Measurements from ENCODE around the gene OR2AG2.

OR2AG2 gene

DNA sequence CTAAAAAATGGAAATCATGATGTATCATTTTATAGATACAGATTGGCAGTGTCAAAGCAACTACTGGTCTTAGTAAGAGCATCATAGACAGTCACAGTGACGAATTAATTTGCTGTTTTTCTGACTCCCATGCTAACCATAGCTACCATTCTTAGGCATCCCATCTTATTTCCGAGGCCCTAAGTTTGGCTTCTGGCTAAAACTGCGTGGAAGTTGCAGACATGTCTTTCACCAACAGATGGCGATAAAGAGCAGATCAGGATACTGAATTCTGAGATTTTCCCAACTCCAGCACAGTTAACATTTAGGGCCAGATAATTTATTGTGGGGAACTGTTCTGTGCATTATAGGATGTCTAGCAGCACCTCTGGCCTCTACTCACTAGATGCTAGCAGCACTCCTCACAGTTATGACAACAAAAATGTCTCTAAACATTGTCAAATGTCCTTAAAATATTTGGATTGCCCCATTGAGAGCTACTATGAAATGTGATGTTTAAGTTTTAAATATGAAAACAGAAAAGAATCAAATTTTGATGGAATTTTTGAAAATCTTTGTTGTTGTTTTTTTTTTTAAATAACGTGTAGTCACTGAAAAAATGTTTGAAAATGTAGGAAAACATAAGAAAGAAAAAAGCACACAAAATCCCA lies 16.3 kb downstream of the OR2AG2 start:
- TF ChIP-seq SIN3A (IDR thresholded peaks at IDR 0.05; ENCODE audit: borderline replicate concordance, insufficient read depth, low read length): no peak
- TF ChIP-seq FOXP2 (optimal IDR thresholded peaks at IDR 0.05; ENCODE audit: borderline replicate concordance, extremely low read depth, extremely low read length, insufficient read depth): no peak
- TF ChIP-seq, protein P1, sequence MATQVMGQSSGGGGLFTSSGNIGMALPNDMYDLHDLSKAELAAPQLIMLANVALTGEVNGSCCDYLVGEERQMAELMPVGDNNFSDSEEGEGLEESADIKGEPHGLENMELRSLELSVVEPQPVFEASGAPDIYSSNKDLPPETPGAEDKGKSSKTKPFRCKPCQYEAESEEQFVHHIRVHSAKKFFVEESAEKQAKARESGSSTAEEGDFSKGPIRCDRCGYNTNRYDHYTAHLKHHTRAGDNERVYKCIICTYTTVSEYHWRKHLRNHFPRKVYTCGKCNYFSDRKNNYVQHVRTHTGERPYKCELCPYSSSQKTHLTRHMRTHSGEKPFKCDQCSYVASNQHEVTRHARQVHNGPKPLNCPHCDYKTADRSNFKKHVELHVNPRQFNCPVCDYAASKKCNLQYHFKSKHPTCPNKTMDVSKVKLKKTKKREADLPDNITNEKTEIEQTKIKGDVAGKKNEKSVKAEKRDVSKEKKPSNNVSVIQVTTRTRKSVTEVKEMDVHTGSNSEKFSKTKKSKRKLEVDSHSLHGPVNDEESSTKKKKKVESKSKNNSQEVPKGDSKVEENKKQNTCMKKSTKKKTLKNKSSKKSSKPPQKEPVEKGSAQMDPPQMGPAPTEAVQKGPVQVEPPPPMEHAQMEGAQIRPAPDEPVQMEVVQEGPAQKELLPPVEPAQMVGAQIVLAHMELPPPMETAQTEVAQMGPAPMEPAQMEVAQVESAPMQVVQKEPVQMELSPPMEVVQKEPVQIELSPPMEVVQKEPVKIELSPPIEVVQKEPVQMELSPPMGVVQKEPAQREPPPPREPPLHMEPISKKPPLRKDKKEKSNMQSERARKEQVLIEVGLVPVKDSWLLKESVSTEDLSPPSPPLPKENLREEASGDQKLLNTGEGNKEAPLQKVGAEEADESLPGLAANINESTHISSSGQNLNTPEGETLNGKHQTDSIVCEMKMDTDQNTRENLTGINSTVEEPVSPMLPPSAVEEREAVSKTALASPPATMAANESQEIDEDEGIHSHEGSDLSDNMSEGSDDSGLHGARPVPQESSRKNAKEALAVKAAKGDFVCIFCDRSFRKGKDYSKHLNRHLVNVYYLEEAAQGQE (IDR thresholded peaks at IDR 0.05; ENCODE audit: insufficient read depth in 1 of 2, low read depth in 2 of 2, low read length in 2 of 2): no peak
- no peak for TF ChIP-seq POLR2AphosphoS5 (IDR thresholded peaks at IDR 0.05; ENCODE audit: low read depth, low read length)
- no peak for TF ChIP-seq TAF1 (IDR thresholded peaks at IDR 0.05; ENCODE audit: borderline replicate concordance, insufficient read depth, low read length)

DNA sequence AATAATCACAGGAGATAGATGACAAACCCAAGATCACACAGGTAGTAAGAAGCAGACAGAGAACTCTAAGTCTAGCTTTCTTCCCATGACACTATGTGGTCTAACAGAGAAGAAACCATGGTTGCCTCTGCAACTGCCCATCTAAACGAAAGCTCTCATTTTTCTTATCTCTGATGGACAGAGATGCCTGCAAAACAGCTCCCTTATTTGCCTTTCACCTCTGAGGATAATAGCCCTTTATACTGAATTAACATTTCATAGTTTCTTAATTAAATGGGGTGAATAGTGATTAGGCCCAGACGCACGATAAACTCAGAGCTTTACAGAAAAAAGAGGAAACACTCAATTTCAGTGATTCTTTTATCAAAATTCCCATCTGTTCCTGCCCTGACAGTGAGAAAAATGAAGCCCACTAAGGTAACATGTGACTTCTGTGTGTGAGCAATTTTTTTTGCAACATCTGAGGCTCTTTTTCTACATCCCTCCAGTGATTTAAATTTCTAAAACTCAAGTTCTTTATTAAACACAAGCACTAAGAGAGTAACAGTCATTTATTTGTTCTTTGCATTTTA lies 24.6 kb downstream of the OR2AG2 start:
- TF ChIP-seq TAF1 (IDR thresholded peaks at IDR 0.05; ENCODE audit: borderline replicate concordance, insufficient read depth, low read length) (no peak), SIN3A (IDR thresholded peaks at IDR 0.05; ENCODE audit: borderline replicate concordance, insufficient read depth, low read length) (no peak), FOXP2 (optimal IDR thresholded peaks at IDR 0.05; ENCODE audit: borderline replicate concordance, extremely low read depth, extremely low read length, insufficient read depth) (no peak), POLR2AphosphoS5 (IDR thresholded peaks at IDR 0.05; ENCODE audit: low read depth, low read length) (no peak)
- TF ChIP-seq, protein P1 (IDR thresholded peaks at IDR 0.05; ENCODE audit: insufficient read depth in 1 of 2, low read depth in 2 of 2, low read length in 2 of 2): no peak

DNA sequence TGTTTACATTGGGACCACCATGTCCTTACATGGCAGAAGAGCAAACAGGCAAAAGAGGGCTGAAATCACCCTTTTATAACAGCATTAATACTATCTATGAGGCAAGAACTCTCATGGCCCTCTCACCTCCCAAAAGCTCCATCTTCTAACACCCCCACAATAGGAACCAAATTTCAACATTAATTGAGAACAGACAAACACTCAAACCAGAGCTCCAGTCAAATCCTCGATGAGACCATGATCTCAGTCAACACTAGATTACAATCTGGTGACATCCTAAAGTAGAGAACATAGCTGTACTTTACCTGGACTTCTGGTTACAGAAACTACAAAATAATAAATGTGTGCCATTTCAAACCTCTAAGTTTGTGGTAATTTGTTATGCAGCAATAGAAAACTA lies 25.1 kb downstream of the OR2AG2 start:
- TF ChIP-seq, protein P1 (IDR thresholded peaks at IDR 0.05; ENCODE audit: insufficient read depth in 1 of 2, low read depth in 2 of 2, low read length in 2 of 2): no peak
- TF ChIP-seq TAF1 (IDR thresholded peaks at IDR 0.05; ENCODE audit: borderline replicate concordance, insufficient read depth, low read length): no peak
- no peak for TF ChIP-seq SIN3A (IDR thresholded peaks at IDR 0.05; ENCODE audit: borderline replicate concordance, insufficient read depth, low read length)
- no peak for TF ChIP-seq FOXP2 (optimal IDR thresholded peaks at IDR 0.05; ENCODE audit: borderline replicate concordance, extremely low read depth, extremely low read length, insufficient read depth)
- TF ChIP-seq POLR2AphosphoS5 (IDR thresholded peaks at IDR 0.05; ENCODE audit: low read depth, low read length): no peak

DNA sequence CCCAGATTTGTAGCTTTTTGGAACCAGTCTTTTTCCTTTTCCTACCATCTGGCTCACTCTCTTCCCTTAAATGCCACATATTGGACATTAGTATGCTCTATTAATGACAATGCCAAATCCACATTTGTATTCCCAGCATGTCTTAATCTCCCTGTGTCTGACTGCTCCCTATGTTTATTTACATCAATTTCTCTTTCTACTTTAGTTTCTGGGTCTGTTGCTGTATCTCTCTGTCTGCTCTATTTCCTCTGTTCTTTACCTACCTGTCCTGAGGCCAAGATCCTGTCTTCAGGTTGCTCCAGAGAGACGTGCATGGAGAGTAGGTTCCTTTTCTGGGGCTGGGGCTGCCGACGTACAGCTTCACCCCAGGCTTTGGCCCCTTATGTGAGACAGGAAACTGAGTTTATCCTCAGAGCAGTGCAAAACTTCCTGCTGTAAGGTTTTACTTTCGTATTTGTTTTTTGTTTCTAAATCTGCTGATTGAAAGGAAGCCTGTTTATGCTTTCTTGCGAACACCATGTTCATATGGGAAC lies 25.6 kb downstream of the OR2AG2 start:
- no peak for TF ChIP-seq POLR2AphosphoS5 (IDR thresholded peaks at IDR 0.05; ENCODE audit: low read depth, low read length)
- no peak for TF ChIP-seq TAF1 (IDR thresholded peaks at IDR 0.05; ENCODE audit: borderline replicate concordance, insufficient read depth, low read length)
- TF ChIP-seq, protein P1 (IDR thresholded peaks at IDR 0.05; ENCODE audit: insufficient read depth in 1 of 2, low read depth in 2 of 2, low read length in 2 of 2): no peak
- no peak for TF ChIP-seq FOXP2 (optimal IDR thresholded peaks at IDR 0.05; ENCODE audit: borderline replicate concordance, extremely low read depth, extremely low read length, insufficient read depth)
- no peak for TF ChIP-seq SIN3A (IDR thresholded peaks at IDR 0.05; ENCODE audit: borderline replicate concordance, insufficient read depth, low read length)
